GM21447 (cell line): Measurements from ENCODE around the gene FAM72D.
"Not testable (repeated sequence)": the region's sequence is repeated elsewhere in the genome, so short reads cannot be mapped to it uniquely, and the experiment has no call there.

Source experiments
- ATAC-seq: cut with Tn5 transposase; IDR thresholded peaks from one replicate; pipeline ENCODE4 v1.9.1; 2021; ENCODE audit not compliant: unreplicated experiment

The FAM72D gene

GRCh38 chr1:145095284-145096057 is at the start of gene FAM72D, which contains the start of gene SRGAP2B:
Gene FAM72D, plus strand, starts transcription at chr1:145095974. Its CDS starts 874 bp downstream, at chr1:145096848.
Gene SRGAP2B, minus strand, starts transcription at chr1:145095328. Its CDS starts 2,427 bp downstream, at chr1:145092901.
- peak; percentile 78 for ATAC-seq

- peak; percentile 77 for ATAC-seq
Measured at GRCh38 chr1:145047553-145047952, 48.2 kb upstream of the FAM72D start.

GRCh38 chr1:145048181-145048856 is 47.5 kb upstream of the FAM72D start:
- ATAC-seq = not testable (repeated sequence)

- not testable (repeated sequence) for ATAC-seq
Measured at GRCh38 chr1:145052019-145052776, 43.6 kb upstream of the FAM72D start.

GRCh38 chr1:145053428-145053827 is 42.3 kb upstream of the FAM72D start:
- ATAC-seq = not testable (repeated sequence)

- ATAC-seq = peak; percentile 99
Measured at GRCh38 chr1:145055217-145055760, 40.5 kb upstream of the FAM72D start.

- ATAC-seq = peak; percentile 50
Measured at GRCh38 chr1:145058184-145058583, 37.6 kb upstream of the FAM72D start.

- ATAC-seq = not testable (repeated sequence)
Measured at GRCh38 chr1:145063285-145063684, 32.5 kb upstream of the FAM72D start.

- not testable (repeated sequence) for ATAC-seq
Measured at GRCh38 chr1:145063941-145064648, 31.7 kb upstream of the FAM72D start.

- peak; percentile 69 for ATAC-seq
Measured at GRCh38 chr1:145065194-145065826, 30.5 kb upstream of the FAM72D start.

- not testable (repeated sequence) for ATAC-seq
Measured at GRCh38 chr1:145066486-145066885, 29.3 kb upstream of the FAM72D start.

GRCh38 chr1:145071569-145071968 is 24.2 kb upstream of the FAM72D start:
- not testable (repeated sequence) for ATAC-seq

- ATAC-seq = not testable (repeated sequence)
Measured at GRCh38 chr1:145074021-145074559, 21.7 kb upstream of the FAM72D start.

GRCh38 chr1:145076877-145077276 is 18.9 kb upstream of the FAM72D start:
- not testable (repeated sequence) for ATAC-seq

GRCh38 chr1:145077872-145078786 is 17.6 kb upstream of the FAM72D start:
- not testable (repeated sequence) for ATAC-seq

- not testable (repeated sequence) for ATAC-seq
Measured at GRCh38 chr1:145078787-145079370, 16.9 kb upstream of the FAM72D start.

- ATAC-seq = not testable (repeated sequence)
Measured at GRCh38 chr1:145079737-145080136, 16.0 kb upstream of the FAM72D start.

- ATAC-seq = not testable (repeated sequence)
Measured at GRCh38 chr1:145080193-145080592, 15.6 kb upstream of the FAM72D start.
